ENCODE measurements around the gene ITGA4. TPM values are rescaled to one million over a fixed set of nuclear protein-coding genes. Genes with fewer than 3 reads are reported as not detected.

Gene ITGA4
- total and polyA plus RNA-seq, 2 donors (not counting 3 experiments of a cell fraction or from before 2014, with no cell fraction given): 1.5 to 2.8 TPM

DNA sequence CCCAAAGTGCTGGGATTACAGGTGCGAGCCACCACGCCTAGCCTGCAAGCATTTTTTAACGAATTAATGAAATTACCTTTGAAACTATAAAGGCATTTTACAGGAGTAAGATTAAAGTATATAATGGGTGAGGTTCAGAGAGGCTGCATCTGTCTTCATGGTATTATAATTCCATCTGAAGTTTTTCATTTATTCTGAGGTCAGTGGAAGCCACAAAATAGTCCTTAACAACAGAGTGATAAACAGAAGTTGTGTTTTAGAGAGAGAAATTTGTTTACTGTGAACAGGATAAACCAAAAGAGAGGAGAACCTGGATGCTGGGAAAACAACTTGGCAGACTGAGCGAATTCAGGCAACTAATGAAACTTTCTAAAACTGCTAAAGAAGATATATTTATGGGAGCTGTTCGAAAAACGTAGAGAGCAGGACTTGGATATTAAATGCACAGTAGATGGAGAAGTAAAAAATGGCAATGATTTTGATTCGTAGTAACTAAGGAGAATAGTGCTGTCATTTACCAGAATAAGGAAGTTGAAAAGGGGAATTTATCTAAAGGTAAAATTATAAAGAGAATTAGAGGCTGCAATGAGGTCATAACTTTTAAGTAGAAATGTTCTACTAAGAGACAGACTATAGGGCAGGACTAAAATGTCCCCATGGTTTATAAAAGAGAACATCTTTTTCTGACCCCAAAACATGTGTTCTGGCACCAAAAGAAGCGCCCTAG lies 37.9 kb upstream of the ITGA4 start:
- Histone ChIP-seq H4K20me1 (replicated peaks; ENCODE audit: control insufficient read depth, extremely low read depth, insufficient read depth, low read length) (no peaks in the 10 kb centered on the region), H3K9me3 (replicated peaks; ENCODE audit: control insufficient read depth, insufficient read depth, low read length) (no peaks in the 10 kb centered on the region), H3K27ac (ENCODE audit: insufficient read depth, low read depth, low read length) (no peak overlapping the region), H3K9me1 (replicated peaks; ENCODE audit: control insufficient read depth, extremely low read depth, insufficient read depth, low read length) (no peaks in the 10 kb centered on the region), H3K4me3 (replicated peaks in 1 of 3; ENCODE audit: insufficient read depth in 1 of 3, low read depth in 1 of 3, low read length in 3 of 3) (no peak overlapping the region), H3K79me2 (ENCODE audit: control insufficient read depth, insufficient read depth, low read length) (no peaks in the 10 kb centered on the region), H3K27me3 (ENCODE audit: control insufficient read depth in 2 of 2, insufficient read depth in 2 of 2, low read length in 2 of 2) (no peaks in the 10 kb centered on the region), H3K4me1 (ENCODE audit: control insufficient read depth, extremely low read depth, insufficient read depth, low read length) (no peaks in the 10 kb centered on the region), H3K4me2 (ENCODE audit: insufficient read depth, low read length) (no peak overlapping the region), H2AFZ (ENCODE audit: low read depth, low read length) (no peak overlapping the region), H3K9ac (replicated peaks; ENCODE audit: extremely low read depth, insufficient read depth, low read length) (no peak overlapping the region), H3K36me3 (ENCODE audit: control insufficient read depth in 2 of 2, extremely low read depth in 1 of 2, insufficient read depth in 2 of 2, low read length in 2 of 2) (no peaks in the 10 kb centered on the region)
- TF ChIP-seq, protein P1, sequence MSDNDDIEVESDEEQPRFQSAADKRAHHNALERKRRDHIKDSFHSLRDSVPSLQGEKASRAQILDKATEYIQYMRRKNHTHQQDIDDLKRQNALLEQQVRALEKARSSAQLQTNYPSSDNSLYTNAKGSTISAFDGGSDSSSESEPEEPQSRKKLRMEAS (IDR thresholded peaks at IDR 0.05; ENCODE audit: insufficient read depth, insufficient read length): no peak
- TF ChIP-seq GATA2 (IDR thresholded peaks at IDR 0.05; ENCODE audit: insufficient read depth, insufficient read length, low read depth, low read length) (no peak), POLR2AphosphoS5 (IDR thresholded peaks at IDR 0.05; ENCODE audit: insufficient read depth, low read depth, low read length) (no peak), EZH2 (IDR thresholded peaks at IDR 0.05; ENCODE audit: borderline replicate concordance, low read depth, low read length, severe bottlenecking) (no peak), MYC (IDR thresholded peaks at IDR 0.05; ENCODE audit: low read depth, low read length) (no peak), FOS (IDR thresholded peaks at IDR 0.05; ENCODE audit: borderline replicate concordance, insufficient read depth, low read length) (no peak), POLR2A (IDR thresholded peaks at IDR 0.05; ENCODE audit: low read depth, low read length) (no peak), JUN (IDR thresholded peaks at IDR 0.05; ENCODE audit: borderline replicate concordance, insufficient read depth, insufficient read length, low read depth) (no peak)
- TF ChIP-seq, protein P2, sequence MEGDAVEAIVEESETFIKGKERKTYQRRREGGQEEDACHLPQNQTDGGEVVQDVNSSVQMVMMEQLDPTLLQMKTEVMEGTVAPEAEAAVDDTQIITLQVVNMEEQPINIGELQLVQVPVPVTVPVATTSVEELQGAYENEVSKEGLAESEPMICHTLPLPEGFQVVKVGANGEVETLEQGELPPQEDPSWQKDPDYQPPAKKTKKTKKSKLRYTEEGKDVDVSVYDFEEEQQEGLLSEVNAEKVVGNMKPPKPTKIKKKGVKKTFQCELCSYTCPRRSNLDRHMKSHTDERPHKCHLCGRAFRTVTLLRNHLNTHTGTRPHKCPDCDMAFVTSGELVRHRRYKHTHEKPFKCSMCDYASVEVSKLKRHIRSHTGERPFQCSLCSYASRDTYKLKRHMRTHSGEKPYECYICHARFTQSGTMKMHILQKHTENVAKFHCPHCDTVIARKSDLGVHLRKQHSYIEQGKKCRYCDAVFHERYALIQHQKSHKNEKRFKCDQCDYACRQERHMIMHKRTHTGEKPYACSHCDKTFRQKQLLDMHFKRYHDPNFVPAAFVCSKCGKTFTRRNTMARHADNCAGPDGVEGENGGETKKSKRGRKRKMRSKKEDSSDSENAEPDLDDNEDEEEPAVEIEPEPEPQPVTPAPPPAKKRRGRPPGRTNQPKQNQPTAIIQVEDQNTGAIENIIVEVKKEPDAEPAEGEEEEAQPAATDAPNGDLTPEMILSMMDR (IDR thresholded peaks at IDR 0.05; ENCODE audit: extremely low read depth in 1 of 2, insufficient read depth in 1 of 2, low read depth in 1 of 2, low read length in 2 of 2): no peak
- intact Hi-C loops (cut with micrococcal nuclease): no loop called here
- BruUV-seq (replicated peaks): no TSS peak
- POLR2A ChIA-PET: no interaction called here
- DNase-seq (ENCODE audit: low read depth, low spot score) (no peak), FAIRE-seq (no peak)
- CTCF ChIA-PET: interaction anchor here (0.6 kb wide), 1 partner anchor 109 kb away, joined by 3 read pairs; no protein-coding TSS in a partner anchor
- dilution Hi-C loops (cut with MboI; ENCODE audit: extremely low pct_ligation_motif_present, low sequenced_read_pairs): no loop called here

Data from endothelial cell of umbilical vein (primary cell).